HepG2 (cell line): ENCODE data around the gene DRAP1. TPM values are rescaled to one million over a fixed set of nuclear protein-coding genes. Genes with fewer than 3 reads are reported as not detected.

Experiments used
- ARNTL ChIP-seq: sonication (generic); formaldehyde crosslinking; IDR thresholded peaks from 2 replicates; pipeline ENCODE4 v1.4.0; 2020; ENCODE audit warnings: mild to moderate bottlenecking, missing genetic modification reagents
- HOXA7 ChIP-seq: sonication (generic); formaldehyde crosslinking; IDR thresholded peaks from 2 replicates; pipeline ENCODE4 v1.8.1; 2022; ENCODE audit warnings: mild to moderate bottlenecking, missing genetic modification reagents, moderate library complexity
- KLF16 ChIP-seq, 2 experiments: sonication (generic) in 1 of 2; formaldehyde crosslinking in 1 of 2; IDR thresholded peaks; 2 replicates each; pipeline versions ENCODE4 v1.6.1 to v1.8.0; 2016 to 2023; ENCODE audit warnings: missing genetic modification reagents in 2 of 2, missing compliant biosample characterization in 1 of 2
- MED1 ChIP-seq: sonication (generic); formaldehyde crosslinking; IDR thresholded peaks from 2 replicates; pipeline ENCODE4 v1.4.0; 2020; ENCODE audit warnings: missing genetic modification reagents
- NFYC ChIP-seq: IDR thresholded peaks from 2 replicates; pipeline ENCODE4 v1.6.1; 2016; ENCODE audit warnings: missing genetic modification reagents, missing compliant biosample characterization
- PBX2 ChIP-seq: IDR thresholded peaks from 2 replicates; pipeline ENCODE4 v1.6.1; 2016; ENCODE audit warnings: control low read depth
- PBX3 ChIP-seq: sonication (generic); formaldehyde crosslinking; IDR thresholded peaks from 2 replicates; pipeline ENCODE4 v1.8.1; 2023; ENCODE audit warnings: missing genetic modification reagents, inconsistent platforms, borderline replicate concordance
- SNAPC5 ChIP-seq: sonication (generic); formaldehyde crosslinking; IDR thresholded peaks from 2 replicates; pipeline ENCODE4 v1.8.1; 2023; ENCODE audit warnings: mild to moderate bottlenecking, missing genetic modification reagents, borderline replicate concordance
- TCF7L2 ChIP-seq: IDR thresholded peaks from 2 replicates; pipeline ENCODE4 v1.6.1; 2011; ENCODE audit warnings: mild to moderate bottlenecking, low read depth, low read length, moderate library complexity
- ZHX2 ChIP-seq, 2 experiments: sonication (generic) in 1 of 2; formaldehyde crosslinking in 1 of 2; IDR thresholded peaks; 2 replicates each; pipeline versions ENCODE4 v1.6.1 to v1.9.0; 2014 to 2022; ENCODE audit warnings: antibody characterized with exemption in 1 of 2, borderline replicate concordance in 1 of 2, inconsistent platforms in 1 of 2, low read depth in 1 of 2, missing genetic modification reagents in 1 of 2
- ZNF10 ChIP-seq: sonication (generic); formaldehyde crosslinking; IDR thresholded peaks from 2 replicates; pipeline ENCODE4 v1.4.0; 2020; ENCODE audit warnings: mild to moderate bottlenecking, low read depth, missing genetic modification reagents, borderline replicate concordance
- ZNF30 ChIP-seq: sonication (generic); formaldehyde crosslinking; IDR thresholded peaks from 2 replicates; pipeline ENCODE4 v1.5.0; 2020; ENCODE audit warnings: mild to moderate bottlenecking, missing genetic modification reagents
- ZNF335 ChIP-seq: sonication (generic); formaldehyde crosslinking; IDR thresholded peaks from 2 replicates; pipeline ENCODE4 v1.4.0; 2020; ENCODE audit warnings: missing genetic modification reagents
- ZNF543 ChIP-seq: sonication (generic); formaldehyde crosslinking; IDR thresholded peaks from 2 replicates; pipeline ENCODE4 v1.4.0; 2020; ENCODE audit warnings: mild to moderate bottlenecking, missing genetic modification reagents
- ZNF710 ChIP-seq: sonication (generic); formaldehyde crosslinking; IDR thresholded peaks from 2 replicates; pipeline ENCODE4 v1.5.0; 2020; ENCODE audit warnings: mild to moderate bottlenecking, missing genetic modification reagents, borderline replicate concordance
- ZNF83 ChIP-seq: sonication (generic); formaldehyde crosslinking; IDR thresholded peaks from 2 replicates; pipeline ENCODE4 v1.4.0; 2020; ENCODE audit warnings: missing genetic modification reagents, mild to moderate bottlenecking, borderline replicate concordance
- ZNF839 ChIP-seq: sonication (generic); formaldehyde crosslinking; IDR thresholded peaks from 2 replicates; pipeline ENCODE4 v1.4.0; 2020; ENCODE audit warnings: missing genetic modification reagents, mild to moderate bottlenecking, borderline replicate concordance
- polyA plus RNA-seq, 8 experiments: library from polyadenylated mRNA; depleted of rRNA in 3 of 8; stranded (reverse) in 7 of 8; unstranded in 1 of 8; fragments of >200 nt; fragmentation: Illumina TruSeq in 4 of 8; extraction: Trizol in 4 of 8; gene quantifications; 2 replicates each; pipeline versions ENCODE4 v1.2.1 to v1.2.3, GENCODE V29; 2011 to 2016; ENCODE audit warnings: low read depth in 4 of 8, missing spikeins in 1 of 8, mixed read lengths in 1 of 8; ENCODE audit not compliant: insufficient read depth in 1 of 8
- total RNA-seq, 5 experiments: library from RNA; depleted of rRNA; stranded (reverse); fragments of >200 nt; fragmentation: Illumina TruSeq; extraction: Trizol; gene quantifications; 2 replicates each; pipeline ENCODE4 v1.2.3, GENCODE V29; 2016; ENCODE audit warnings: low read depth in 1 of 5

Gene DRAP1
- total and polyA plus RNA-seq, 2 of the 13 experiments (the other 11 are each of a cell fraction or from before 2014, with no cell fraction given) = 46.8 to 52.3 TPM

GRCh38 chr11:65891219-65892136 is 27.7 kb upstream of the DRAP1 start (continued):
- TF ChIP-seq ZNF710 (CRISPR knock-in tag) (no peak), ZNF30 (CRISPR knock-in tag) (no peak), SNAPC5 (no peak), ZNF335 (CRISPR knock-in tag) (0 out of 2 replicates have a peak, but pooled peaks have one; percentile 23), MED1 (CRISPR knock-in tag) (peak; percentile 73), NFYC (no peak), ZHX2 (IDR thresholded peaks at IDR 0.05; ENCODE audit: low read depth) (no peak), ZHX2 (CRISPR knock-in tag; IDR thresholded peaks at IDR 0.05; ENCODE audit: borderline replicate concordance) (0 out of 2 replicates have a peak, but pooled peaks have one; percentile 17), TCF7L2 (no peak), KLF16 (CRISPR knock-in tag; IDR thresholded peaks at IDR 0.05) (peak in 1 of 2 experiments; percentile 52; a peak in 1 of 4 replicates), PBX2 (CRISPR knock-in tag) (no peak), ZNF839 (CRISPR knock-in tag) (no peak), ZNF10 (no peak), PBX3 (CRISPR knock-in tag) (no peak), ARNTL (CRISPR knock-in tag) (0 out of 2 replicates have a peak, but pooled peaks have one; percentile 42), HOXA7 (CRISPR knock-in tag) (no peak), ZNF83 (CRISPR knock-in tag) (no peak), ZNF543 (CRISPR knock-in tag) (0 out of 2 replicates have a peak, but pooled peaks have one; percentile 29)
